Measurements from ENCODE around the gene SREK1.
"Not testable (repeated sequence)": the region's sequence is repeated elsewhere in the genome, so short reads cannot be mapped to it uniquely, and the experiment has no call there.

Gene SREK1

GRCh38 chr5:66222455-66222854 is 78.4 kb downstream of the SREK1 start:
- no peak for DNase-seq (ENCODE audit: low read depth, low spot score)

GRCh38 chr5:66222896-66223295 is 78.8 kb downstream of the SREK1 start:
- not testable (repeated sequence) for DNase-seq (ENCODE audit: low read depth, low spot score)

- DNase-seq (ENCODE audit: low read depth, low spot score) = no peak
Measured at GRCh38 chr5:66223637-66224036, 79.5 kb downstream of the SREK1 start.

- no peak for DNase-seq (ENCODE audit: low read depth, low spot score)
Measured at GRCh38 chr5:66224274-66224673, 80.2 kb downstream of the SREK1 start.

GRCh38 chr5:66224773-66225553 is 80.9 kb downstream of the SREK1 start:
- DNase-seq (ENCODE audit: low read depth, low spot score) = no peak

GRCh38 chr5:66230551-66230950 is 86.5 kb downstream of the SREK1 start:
- no peak for DNase-seq (ENCODE audit: low read depth, low spot score)

- no peak for DNase-seq (ENCODE audit: low read depth, low spot score)
Measured at GRCh38 chr5:66231508-66231907, 87.4 kb downstream of the SREK1 start.

- DNase-seq (ENCODE audit: low read depth, low spot score) = no peak
Measured at GRCh38 chr5:66232275-66232674, 88.2 kb downstream of the SREK1 start.

- no peak for DNase-seq (ENCODE audit: low read depth, low spot score)
Measured at GRCh38 chr5:66232706-66233445, 88.8 kb downstream of the SREK1 start.
